H9 (cell line): ENCODE measurements around the gene CHN2. TPM values are rescaled to one million over a fixed set of nuclear protein-coding genes. Genes with fewer than 3 reads are reported as not detected.

Experiments used
- DNase-seq: peaks from one replicate; pipeline ENCODE4 v3.0.0-alpha.2; 2017
- H2AFZ ChIP-seq: one replicate; pipeline ENCODE4 v1.6.1; 2013; ENCODE audit warnings: mild to moderate bottlenecking, low read length, control low read depth, moderate library complexity
- H2AK5ac ChIP-seq: 2 replicates; pipeline ENCODE4 v1.6.1; 2013; ENCODE audit warnings: low read length, control low read depth, mixed read lengths; ENCODE audit not compliant: insufficient read length
- H2BK120ac ChIP-seq: one replicate; pipeline ENCODE4 v1.6.1; 2013; ENCODE audit warnings: low read depth, mild to moderate bottlenecking, low read length, control low read depth, inconsistent platforms; ENCODE audit not compliant: poor library complexity, severe bottlenecking
- H2BK12ac ChIP-seq: 2 replicates; pipeline ENCODE4 v1.6.1; 2013; ENCODE audit warnings: low read length, control low read depth, mixed read lengths, low read depth; ENCODE audit not compliant: insufficient read length
- H2BK15ac ChIP-seq: 2 replicates; pipeline ENCODE4 v1.6.1; 2013; ENCODE audit warnings: low read depth, low read length, control low read depth
- H2BK20ac ChIP-seq: one replicate; pipeline ENCODE4 v1.6.1; 2013; ENCODE audit warnings: low read depth, mild to moderate bottlenecking, low read length, control low read depth, inconsistent platforms; ENCODE audit not compliant: poor library complexity, severe bottlenecking
- H2BK5ac ChIP-seq: 2 replicates; pipeline ENCODE4 v1.6.1; 2013; ENCODE audit warnings: low read length, control low read depth, mixed read lengths; ENCODE audit not compliant: insufficient read length
- H3K14ac ChIP-seq: 2 replicates; pipeline ENCODE4 v1.6.1; 2013; ENCODE audit warnings: low read length, control low read depth; ENCODE audit not compliant: insufficient read depth
- H3K18ac ChIP-seq: 2 replicates; pipeline ENCODE4 v1.6.1; 2013; ENCODE audit warnings: low read depth, mild to moderate bottlenecking, mixed read lengths, low read length, control low read depth; ENCODE audit not compliant: insufficient read length
- H3K23ac ChIP-seq: 2 replicates; pipeline ENCODE4 v1.6.1; 2013; ENCODE audit warnings: low read length, control low read depth, mixed read lengths, low read depth; ENCODE audit not compliant: insufficient read length
- H3K23me2 ChIP-seq: 2 replicates; pipeline ENCODE4 v1.6.1; 2013; ENCODE audit warnings: low read depth, mild to moderate bottlenecking, mixed read lengths, low read length, control low read depth; ENCODE audit not compliant: insufficient read length, poor library complexity, severe bottlenecking
- H3K27ac ChIP-seq: 2 replicates; pipeline ENCODE4 v1.5.1; 2013; ENCODE audit warnings: low read length, control low read depth, mixed read lengths, low read depth; ENCODE audit not compliant: insufficient read length
- H3K27me3 ChIP-seq: 2 replicates; pipeline ENCODE4 v1.6.1; 2013; ENCODE audit warnings: low read length, control low read depth, inconsistent platforms; ENCODE audit not compliant: insufficient read depth
- H3K4ac ChIP-seq: 2 replicates; pipeline ENCODE4 v1.6.1; 2013; ENCODE audit warnings: low read depth, mild to moderate bottlenecking, control low read depth, inconsistent platforms, low read length, moderate library complexity
- H3K4me1 ChIP-seq: 2 replicates; pipeline ENCODE4 v1.6.1; 2013; ENCODE audit warnings: low read length, control low read depth, inconsistent platforms; ENCODE audit not compliant: insufficient read depth
- H3K4me2 ChIP-seq: 2 replicates; pipeline ENCODE4 v1.6.1; 2013; ENCODE audit warnings: low read length, control low read depth, mixed read lengths; ENCODE audit not compliant: insufficient read length, insufficient read depth
- H3K56ac ChIP-seq: 2 replicates; pipeline ENCODE4 v1.6.1; 2013; ENCODE audit warnings: low read depth, mild to moderate bottlenecking, mixed read lengths, low read length, control low read depth; ENCODE audit not compliant: insufficient read length
- H3K79me1 ChIP-seq: 2 replicates; pipeline ENCODE4 v1.6.1; 2013; ENCODE audit warnings: low read depth, mild to moderate bottlenecking, moderate library complexity, low read length, control low read depth, inconsistent platforms; ENCODE audit not compliant: insufficient read depth, poor library complexity, severe bottlenecking
- H3K79me2 ChIP-seq: 2 replicates; pipeline ENCODE4 v1.6.1; 2013; ENCODE audit warnings: low read length, control low read depth, inconsistent platforms; ENCODE audit not compliant: insufficient read depth
- H3K9ac ChIP-seq: 2 replicates; pipeline ENCODE4 v1.6.1; 2013; ENCODE audit warnings: low read length, control low read depth, mixed read lengths; ENCODE audit not compliant: insufficient read length; ENCODE audit errors: extremely low read depth
- H3K9me3 ChIP-seq: one replicate; pipeline ENCODE4 v1.6.1; 2013; ENCODE audit warnings: low read depth, low read length, inconsistent platforms; ENCODE audit not compliant: control insufficient read depth
- H3T11ph ChIP-seq: one replicate; pipeline ENCODE4 v1.6.1; 2013; ENCODE audit warnings: mild to moderate bottlenecking, low read length, control low read depth, inconsistent platforms
- H4K20me1 ChIP-seq: one replicate; pipeline ENCODE4 v1.6.1; 2013; ENCODE audit not compliant: control insufficient read depth, insufficient read length, insufficient read depth
- H4K5ac ChIP-seq: 2 replicates; pipeline ENCODE4 v1.6.1; 2013; ENCODE audit warnings: low read depth, mild to moderate bottlenecking, mixed read lengths, low read length, control low read depth; ENCODE audit not compliant: insufficient read length
- H4K8ac ChIP-seq: replicated peaks from 2 replicates; pipeline ENCODE4 v1.6.1; 2013; ENCODE audit warnings: low read length, control low read depth, mixed read lengths, low read depth; ENCODE audit not compliant: insufficient read length
- H4K91ac ChIP-seq: 2 replicates; pipeline ENCODE4 v1.6.1; 2013; ENCODE audit warnings: low read depth, mild to moderate bottlenecking, moderate library complexity, mixed read lengths, low read length, control low read depth; ENCODE audit not compliant: insufficient read length
- H3K27ac Mint-ChIP-seq, 3 experiments: 2 replicates in 2 of 3; 3 replicates in 1 of 3; pipeline ENCODE4 v1.8.0; 2020 to 2021; ENCODE audit warnings: mixed read lengths in 3 of 3, mild to moderate bottlenecking in 1 of 3, moderate library complexity in 1 of 3
- H3K27me3 Mint-ChIP-seq: 2 replicates; pipeline ENCODE4 v1.8.0; 2021; ENCODE audit warnings: low read depth, mild to moderate bottlenecking, moderate library complexity, mixed read lengths
- H3K36me3 Mint-ChIP-seq, 3 experiments: 2 replicates in 2 of 3; 3 replicates in 1 of 3; pipeline ENCODE4 v1.8.0; 2020 to 2021; ENCODE audit warnings: low read depth in 3 of 3, mixed read lengths in 3 of 3; ENCODE audit not compliant: insufficient read depth in 1 of 3
- H3K4me1 Mint-ChIP-seq, 2 experiments: 2 replicates each; pipeline ENCODE4 v1.8.0; 2020; ENCODE audit warnings: mixed read lengths in 2 of 2
- H3K4me3 Mint-ChIP-seq, 2 experiments: 2 replicates in 1 of 2; 3 replicates in 1 of 2; pipeline ENCODE4 v1.8.0; 2020 to 2021; ENCODE audit warnings: mild to moderate bottlenecking in 2 of 2, mixed read lengths in 2 of 2, moderate library complexity in 1 of 2
- H3K9me3 Mint-ChIP-seq, 2 experiments: 2 replicates in 1 of 2; 3 replicates in 1 of 2; pipeline ENCODE4 v1.8.0; 2020; ENCODE audit warnings: mild to moderate bottlenecking in 2 of 2, mixed read lengths in 2 of 2, moderate library complexity in 1 of 2
- WGBS: extraction: QIAGEN DNeasy Blood & Tissue Kit; methylation state at CpG from one replicate; pipeline ENCODE4 v1.1.7; 2013; ENCODE audit warnings: missing lambda C conversion rate, low lambda C conversion rate, mixed read lengths; ENCODE audit not compliant: insufficient read length; ENCODE audit errors: extremely low coverage; 5-methylcytosine and 5-hydroxymethylcytosine counted together
- total RNA-seq: library from RNA; stranded (reverse); gene quantifications from 2 replicates; pipeline ENCODE4 v1.2.1, GENCODE V29; 2021
- TF ChIP-seq, protein P1 (sequence below): fragments of 200-600 bp; sonication (generic); conservative IDR thresholded peaks from 3 replicates; pipeline ENCODE4 v1.8.0; 2021; ENCODE audit warnings: antibody characterized with exemption, mild to moderate bottlenecking

The CHN2 gene
- total RNA-seq, 1 experiment from 2014 or later = 3.3 TPM

DNA sequence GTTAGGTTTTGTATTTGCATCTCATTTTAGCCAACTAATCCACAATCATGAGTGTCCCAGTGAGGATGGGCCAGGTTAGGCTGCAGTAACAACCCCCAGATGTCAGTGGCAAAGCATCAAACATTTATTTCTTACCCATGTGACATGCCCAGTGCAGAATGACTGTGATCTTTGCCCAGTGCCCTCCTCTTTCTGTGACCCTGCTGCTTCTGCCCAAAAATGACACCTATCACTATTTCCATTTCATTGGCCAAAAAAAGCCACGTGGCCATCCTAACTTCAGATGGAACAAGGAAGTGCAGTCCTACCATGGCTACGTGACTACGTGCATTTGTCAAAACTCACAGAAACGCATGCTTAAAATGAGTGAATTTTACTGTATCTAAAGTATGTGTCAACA, 259.9 kb downstream of the CHN2 start:
- Histone ChIP-seq H3K18ac (no peak overlapping the region), H4K91ac (no peak overlapping the region), H3K23ac (no peak overlapping the region), H2BK15ac (no peak overlapping the region), H2AFZ (no peak overlapping the region), H3K27me3 (no peaks in the 10 kb centered on the region), H3K79me1 (no peaks in the 10 kb centered on the region), H3K4me2 (no peak overlapping the region), H3T11ph (no peak overlapping the region), H4K8ac (no peak overlapping the region), H3K9me3 (no peaks in the 10 kb centered on the region), H3K23me2 (peaks cover 2% of the 10 kb centered on the region), H4K20me1 (no peaks in the 10 kb centered on the region), H2BK5ac (no peak overlapping the region), H3K9ac (no peak overlapping the region), H2AK5ac (no peak overlapping the region), H3K27ac (no peak overlapping the region), H3K56ac (no peak overlapping the region), H2BK20ac (no peak overlapping the region), H4K5ac (no peak overlapping the region), H3K79me2 (no peaks in the 10 kb centered on the region), H2BK120ac (no peak overlapping the region), H3K4ac (no peak overlapping the region), H3K14ac (no peak overlapping the region), H2BK12ac (no peak overlapping the region), H3K4me1 (0 out of 2 replicates have a peak, but pooled peaks cover 2% of the 10 kb centered on the region)
- peaks cover 13% of the 10 kb centered on the region in 2 experiments for H3K4me1 Mint-ChIP-seq
- H3K36me3 Mint-ChIP-seq = no peaks in the 10 kb centered on the region
- TF ChIP-seq, protein P1, sequence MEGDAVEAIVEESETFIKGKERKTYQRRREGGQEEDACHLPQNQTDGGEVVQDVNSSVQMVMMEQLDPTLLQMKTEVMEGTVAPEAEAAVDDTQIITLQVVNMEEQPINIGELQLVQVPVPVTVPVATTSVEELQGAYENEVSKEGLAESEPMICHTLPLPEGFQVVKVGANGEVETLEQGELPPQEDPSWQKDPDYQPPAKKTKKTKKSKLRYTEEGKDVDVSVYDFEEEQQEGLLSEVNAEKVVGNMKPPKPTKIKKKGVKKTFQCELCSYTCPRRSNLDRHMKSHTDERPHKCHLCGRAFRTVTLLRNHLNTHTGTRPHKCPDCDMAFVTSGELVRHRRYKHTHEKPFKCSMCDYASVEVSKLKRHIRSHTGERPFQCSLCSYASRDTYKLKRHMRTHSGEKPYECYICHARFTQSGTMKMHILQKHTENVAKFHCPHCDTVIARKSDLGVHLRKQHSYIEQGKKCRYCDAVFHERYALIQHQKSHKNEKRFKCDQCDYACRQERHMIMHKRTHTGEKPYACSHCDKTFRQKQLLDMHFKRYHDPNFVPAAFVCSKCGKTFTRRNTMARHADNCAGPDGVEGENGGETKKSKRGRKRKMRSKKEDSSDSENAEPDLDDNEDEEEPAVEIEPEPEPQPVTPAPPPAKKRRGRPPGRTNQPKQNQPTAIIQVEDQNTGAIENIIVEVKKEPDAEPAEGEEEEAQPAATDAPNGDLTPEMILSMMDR = no peak
- H3K27me3 Mint-ChIP-seq = no peaks in the 10 kb centered on the region; the same call in 1 of the 2 replicates
- no peak for DNase-seq
- no CpG with 5 or more reads among the region's 4 CpGs for WGBS
- H3K9me3 Mint-ChIP-seq = no peaks in the 10 kb centered on the region
- no peak overlapping the region for H3K4me3 Mint-ChIP-seq
- no peak overlapping the region for H3K27ac Mint-ChIP-seq
